Left lung (tissue), 10 donors: ENCODE data around the gene CLRN2. TPM values are rescaled to one million over a fixed set of nuclear protein-coding genes. Genes with fewer than 3 reads are reported as not detected.

Source experiments
- ATAC-seq: fragments of 200-7000 bp; cut with Tn5 transposase; one replicate; pipeline ENCODE4 v1.9.1; 2020; ENCODE audit warnings: moderate library complexity
- DNase-seq, 4 donors: peaks; one replicate each; pipeline ENCODE4 v3.0.0-alpha.2; 2013 to 2020
- H3K27ac ChIP-seq, 2 donors: fragments of 200-600 bp; sonication (generic) in 1 of 2; one replicate each; pipeline versions ENCODE4 v1.5.0 to v1.8.0; 2020 to 2021
- H3K27me3 ChIP-seq, 2 donors: fragments of 200-600 bp; sonication (generic) in 1 of 2; one replicate each; pipeline versions ENCODE4 v1.5.0 to v1.8.0; 2020 to 2021
- H3K36me3 ChIP-seq, 2 donors: fragments of 200-600 bp; sonication (generic) in 1 of 2; one replicate each; pipeline versions ENCODE4 v1.5.0 to v1.8.0; 2020 to 2021
- H3K4me1 ChIP-seq, 2 donors: fragments of 200-600 bp; one replicate each; pipeline ENCODE4 v1.8.0; 2021
- H3K4me3 ChIP-seq, 2 donors: fragments of 200-600 bp; sonication (generic) in 1 of 2; one replicate each; pipeline versions ENCODE4 v1.5.0 to v1.8.0; 2020 to 2021; ENCODE audit warnings: mild to moderate bottlenecking in 1 of 2
- H3K9me3 ChIP-seq, 2 donors: fragments of 200-600 bp; sonication (generic) in 1 of 2; one replicate each; pipeline versions ENCODE4 v1.5.0 to v1.8.0; 2020 to 2021
- intact Hi-C, 2 donors: fragments of 100-400 bp; cut with DNase I; formaldehyde crosslinking; loops; one replicate each; pipeline versions ENCODE4 v1.11.2 to v1.14.2; 2022
- polyA plus RNA-seq, 6 donors: library from polyadenylated mRNA; unstranded; fragments of 120-200 nt; gene quantifications; one replicate each; pipeline ENCODE4 v1.2.1, GENCODE V29; 2013; ENCODE audit not compliant: insufficient read length in 6 of 6
- total RNA-seq, 2 donors: library from RNA; stranded (reverse); fragmentation: NEBNext Ultra II Directional; extraction: Animal tissue kit (Norgen Biotek cat#: 25700); gene quantifications; one replicate each; pipeline ENCODE4 v1.2.1, GENCODE V29; 2021
- TF ChIP-seq, protein P1 (sequence below), 2 donors: fragments of 200-600 bp; sonication (generic) in 1 of 2; IDR thresholded peaks; one replicate each; pipeline versions ENCODE4 v1.5.0 to v1.8.0; 2021; ENCODE audit warnings: antibody characterized with exemption in 2 of 2
- donor health status: DM: no; HTN: yes; CAD: no.
- donor health status: DM: no; HTN: no; CAD: no.

CLRN2 gene
- total and polyA plus RNA-seq, 8 donors: 0.20 TPM; not detected in 7

DNA sequence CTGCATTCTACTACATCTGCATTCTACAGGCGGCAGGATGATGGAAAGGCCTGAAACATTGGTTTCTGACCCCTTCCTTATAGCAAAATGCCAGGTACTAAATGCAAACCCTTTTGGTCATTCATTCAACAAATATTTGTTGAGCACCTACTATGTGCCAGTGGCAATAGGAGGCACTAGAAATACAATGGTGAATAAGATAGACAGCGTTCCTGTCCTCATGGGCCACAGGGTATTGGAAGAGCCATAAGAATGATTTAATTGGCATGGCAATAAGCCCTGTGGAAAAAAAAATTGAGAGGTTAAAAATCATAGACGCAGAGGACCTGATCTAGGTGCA lies 44.7 kb downstream of the CLRN2 start:
- TF ChIP-seq, protein P1, sequence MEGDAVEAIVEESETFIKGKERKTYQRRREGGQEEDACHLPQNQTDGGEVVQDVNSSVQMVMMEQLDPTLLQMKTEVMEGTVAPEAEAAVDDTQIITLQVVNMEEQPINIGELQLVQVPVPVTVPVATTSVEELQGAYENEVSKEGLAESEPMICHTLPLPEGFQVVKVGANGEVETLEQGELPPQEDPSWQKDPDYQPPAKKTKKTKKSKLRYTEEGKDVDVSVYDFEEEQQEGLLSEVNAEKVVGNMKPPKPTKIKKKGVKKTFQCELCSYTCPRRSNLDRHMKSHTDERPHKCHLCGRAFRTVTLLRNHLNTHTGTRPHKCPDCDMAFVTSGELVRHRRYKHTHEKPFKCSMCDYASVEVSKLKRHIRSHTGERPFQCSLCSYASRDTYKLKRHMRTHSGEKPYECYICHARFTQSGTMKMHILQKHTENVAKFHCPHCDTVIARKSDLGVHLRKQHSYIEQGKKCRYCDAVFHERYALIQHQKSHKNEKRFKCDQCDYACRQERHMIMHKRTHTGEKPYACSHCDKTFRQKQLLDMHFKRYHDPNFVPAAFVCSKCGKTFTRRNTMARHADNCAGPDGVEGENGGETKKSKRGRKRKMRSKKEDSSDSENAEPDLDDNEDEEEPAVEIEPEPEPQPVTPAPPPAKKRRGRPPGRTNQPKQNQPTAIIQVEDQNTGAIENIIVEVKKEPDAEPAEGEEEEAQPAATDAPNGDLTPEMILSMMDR (IDR thresholded peaks at IDR 0.05): no peak
- ATAC-seq: no peak
- H3K4me3 ChIP-seq: no peak overlapping the region
- intact Hi-C loops: no loop called here
- H3K27me3 ChIP-seq: no peaks in the 10 kb centered on the region
- no peaks in the 10 kb centered on the region for H3K36me3 ChIP-seq
- no peak overlapping the region for H3K27ac ChIP-seq
- DNase-seq: no peak
- H3K4me1 ChIP-seq: no peaks in the 10 kb centered on the region
- no peaks in the 10 kb centered on the region for H3K9me3 ChIP-seq

DNA sequence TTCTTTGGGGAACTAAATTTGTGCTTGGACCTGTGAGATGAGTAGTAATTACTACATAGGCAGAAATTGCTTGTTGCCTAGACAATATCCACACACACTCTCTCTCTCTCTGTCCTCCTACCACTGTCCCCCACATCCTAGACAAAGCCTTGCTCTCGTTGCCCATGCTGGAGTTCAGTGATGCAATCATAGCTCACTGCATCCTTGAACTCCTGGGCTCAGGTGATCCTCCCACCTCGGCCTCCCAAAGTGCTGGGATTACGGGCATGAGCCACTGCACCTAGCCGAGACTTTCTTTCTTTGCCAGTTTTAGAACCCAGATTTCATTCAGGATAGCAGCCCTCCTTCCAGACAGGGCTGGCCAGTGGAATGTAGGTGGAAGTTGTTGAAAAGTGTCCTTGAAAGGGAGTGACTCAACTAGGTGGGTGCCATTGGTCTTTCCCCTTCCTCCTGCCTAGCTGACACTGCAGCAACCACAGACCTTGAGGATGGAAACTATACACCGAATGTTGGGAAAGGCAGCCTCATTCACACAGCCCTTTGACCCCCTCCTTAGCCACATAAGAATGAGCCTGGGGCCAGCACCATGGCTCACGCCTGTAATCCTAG lies 45.2 kb downstream of the CLRN2 start:
- intact Hi-C loops: no loop called here
- Histone ChIP-seq H3K36me3 (no peaks in the 10 kb centered on the region), H3K4me3 (no peak overlapping the region), H3K4me1 (no peaks in the 10 kb centered on the region), H3K27ac (no peak overlapping the region), H3K9me3 (no peaks in the 10 kb centered on the region), H3K27me3 (no peaks in the 10 kb centered on the region)
- TF ChIP-seq, protein P1 (IDR thresholded peaks at IDR 0.05): no peak
- DNase-seq (no peak), ATAC-seq (no peak)

DNA sequence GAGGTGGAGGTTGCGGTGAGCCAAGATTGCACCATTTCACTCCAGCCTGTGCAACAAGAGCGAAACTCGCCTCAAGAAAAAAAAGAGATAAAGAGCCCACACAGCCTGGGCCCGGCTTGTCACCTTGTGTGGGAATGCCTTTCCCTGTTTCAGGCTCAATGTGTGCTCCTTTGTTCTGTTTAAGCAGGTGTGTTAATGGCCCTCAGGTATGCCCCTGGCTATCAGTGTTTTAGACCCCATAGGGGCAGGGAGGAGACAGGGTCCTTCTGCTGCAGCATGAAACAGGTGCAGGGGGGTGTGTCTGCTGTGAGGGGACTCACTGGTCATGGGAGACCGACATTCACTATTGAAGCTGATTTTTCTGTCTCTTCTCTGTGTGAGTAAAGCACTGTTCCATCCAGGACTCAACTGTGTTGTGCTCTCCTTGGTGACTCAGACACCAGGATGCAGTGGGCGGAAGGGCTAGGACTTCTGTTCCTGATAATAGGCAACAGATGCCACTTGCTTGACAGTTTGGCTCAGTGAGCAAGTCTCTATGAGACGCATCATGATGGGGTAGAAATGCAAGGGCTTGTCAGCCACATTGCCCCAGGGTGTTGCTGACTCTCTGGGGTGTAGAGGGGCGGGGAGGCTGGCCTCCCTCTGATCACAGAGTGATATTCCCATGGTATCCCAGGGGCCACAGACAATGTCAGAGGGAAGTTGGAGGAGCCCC lies 46.4 kb downstream of the CLRN2 start:
- Histone ChIP-seq H3K4me3 (no peak overlapping the region), H3K9me3 (no peaks in the 10 kb centered on the region), H3K4me1 (no peaks in the 10 kb centered on the region), H3K27ac (no peak overlapping the region), H3K27me3 (no peaks in the 10 kb centered on the region), H3K36me3 (no peaks in the 10 kb centered on the region)
- intact Hi-C loops: no loop called here
- DNase-seq: no peak
- TF ChIP-seq, protein P1 (IDR thresholded peaks at IDR 0.05): no peak
- ATAC-seq: no peak

DNA sequence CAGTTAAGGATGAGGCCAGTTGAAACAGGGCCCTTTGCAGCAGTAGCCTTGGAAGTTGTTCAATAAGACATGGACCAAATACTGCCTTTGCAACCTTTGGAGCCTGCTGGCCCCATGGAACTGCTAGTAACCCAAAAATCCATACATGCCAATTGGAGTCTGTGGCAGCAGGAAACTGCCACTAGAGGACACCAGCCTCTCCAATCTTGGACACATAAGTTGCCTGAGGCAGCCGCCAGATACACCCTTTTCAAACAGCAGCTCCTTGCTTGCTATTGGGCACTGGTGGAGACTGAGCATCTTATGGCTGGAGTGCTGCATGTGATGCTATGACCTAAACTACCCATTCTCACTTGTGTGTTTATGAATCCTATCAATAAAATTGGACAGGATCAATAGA lies 47.2 kb downstream of the CLRN2 start:
- Histone ChIP-seq H3K9me3 (no peaks in the 10 kb centered on the region), H3K36me3 (no peaks in the 10 kb centered on the region), H3K4me1 (no peaks in the 10 kb centered on the region), H3K27ac (no peak overlapping the region), H3K27me3 (no peaks in the 10 kb centered on the region), H3K4me3 (no peak overlapping the region)
- DNase-seq (no peak), ATAC-seq (no peak)
- intact Hi-C loops: no loop called here
- TF ChIP-seq, protein P1 (IDR thresholded peaks at IDR 0.05): no peak

DNA sequence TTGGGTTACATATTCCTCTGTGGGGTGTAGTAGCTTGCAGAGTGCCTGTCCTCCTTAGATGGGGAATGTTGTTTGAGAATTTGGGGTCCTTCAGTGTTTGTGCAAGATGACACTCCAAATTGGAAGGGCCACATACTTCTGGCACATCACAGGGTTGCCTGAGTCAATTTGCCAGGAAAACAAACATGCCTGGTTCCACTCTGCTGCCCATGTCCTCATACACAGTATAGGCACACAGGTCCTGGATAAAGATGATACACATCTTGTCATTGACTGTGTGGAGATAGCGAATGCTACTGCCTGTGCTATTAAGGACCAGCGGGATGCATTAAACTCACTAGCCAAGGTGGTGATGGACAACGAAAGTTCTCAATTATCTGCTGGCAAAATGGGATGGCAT lies 50.9 kb downstream of the CLRN2 start:
- intact Hi-C loops: no loop called here
- TF ChIP-seq, protein P1 (IDR thresholded peaks at IDR 0.05): no peak
- H3K27ac ChIP-seq: no peak overlapping the region
- no peaks in the 10 kb centered on the region for H3K27me3 ChIP-seq
- no peak for ATAC-seq
- no peak overlapping the region for H3K4me3 ChIP-seq
- no peaks in the 10 kb centered on the region for H3K9me3 ChIP-seq
- no peaks in the 10 kb centered on the region for H3K36me3 ChIP-seq
- no peak for DNase-seq
- no peaks in the 10 kb centered on the region for H3K4me1 ChIP-seq
